ENCODE data around the gene RPL7A. TPM values are rescaled to one million over a fixed set of nuclear protein-coding genes. Genes with fewer than 3 reads are reported as not detected.

The RPL7A gene
- polyA plus RNA-seq, 1 experiment: 3,329 TPM

GRCh38 chr9:133349965-133350616 is 2.1 kb downstream of the RPL7A start:
- ChIA-PET POLR2A (no interaction called here), CTCF (interaction anchor here (0.8 to 1.2 kb wide), 3 partner anchors 24 to 136 kb away, joined by 3 read pairs; no protein-coding TSS in a partner anchor)

GRCh38 chr9:133351526-133351907 is 3.5 kb downstream of the RPL7A start:
- no peak for TF ChIP-seq CTCF (IDR thresholded peaks at IDR 0.05; ENCODE audit: insufficient read depth, low read depth, low read length)
- CTCF ChIA-PET: interaction anchor here (1.0 to 1.3 kb wide), 4 partner anchors 9 to 171 kb away, joined by 3 to 4 read pairs (median 3); no protein-coding TSS in a partner anchor
- Histone ChIP-seq H3K36me3 (ENCODE audit: control insufficient read depth, insufficient read depth, low read length) (peaks cover 26% of the 10 kb centered on the region), H3K27me3 (ENCODE audit: control insufficient read depth, insufficient read depth, low read length) (no peaks in the 10 kb centered on the region), H3K4me3 (ENCODE audit: low read depth, low read length) (no peak overlapping the region)
- POLR2A ChIA-PET: no interaction called here
- DNase-seq (ENCODE audit: low read depth): no peak

More at GRCh38 chr9:133349965-133350616, 2.1 kb downstream of the RPL7A start:
- TF ChIP-seq CTCF (IDR thresholded peaks at IDR 0.05; ENCODE audit: insufficient read depth, low read depth, low read length): no peak
- H3K36me3 ChIP-seq (ENCODE audit: control insufficient read depth, insufficient read depth, low read length): peaks cover 34% of the 10 kb centered on the region
- DNase-seq (ENCODE audit: low read depth): no peak
- H3K27me3 ChIP-seq (ENCODE audit: control insufficient read depth, insufficient read depth, low read length): no peaks in the 10 kb centered on the region
- no peak overlapping the region for H3K4me3 ChIP-seq (ENCODE audit: low read depth, low read length)

GRCh38 chr9:133351908-133352634 is 4.1 kb downstream of the RPL7A start:
- ChIA-PET POLR2A (no interaction called here), CTCF (interaction anchor here (0.5 to 1.3 kb wide), 6 partner anchors 9 to 171 kb away, joined by 3 to 7 read pairs (median 4); no protein-coding TSS in a partner anchor)
- H3K36me3 ChIP-seq (ENCODE audit: control insufficient read depth, insufficient read depth, low read length): peaks cover 26% of the 10 kb centered on the region
- no peaks in the 10 kb centered on the region for H3K27me3 ChIP-seq (ENCODE audit: control insufficient read depth, insufficient read depth, low read length)
- H3K4me3 ChIP-seq (ENCODE audit: low read depth, low read length): no peak overlapping the region
- DNase-seq (ENCODE audit: low read depth): no peak
- peak; percentile 71 for TF ChIP-seq CTCF (IDR thresholded peaks at IDR 0.05; ENCODE audit: insufficient read depth, low read depth, low read length)

- Histone ChIP-seq H3K36me3 (ENCODE audit: control insufficient read depth, insufficient read depth, low read length) (peaks cover 26% of the 10 kb centered on the region), H3K4me3 (ENCODE audit: low read depth, low read length) (no peak overlapping the region), H3K27me3 (ENCODE audit: control insufficient read depth, insufficient read depth, low read length) (no peaks in the 10 kb centered on the region)
- POLR2A ChIA-PET: no interaction called here
- TF ChIP-seq CTCF (IDR thresholded peaks at IDR 0.05; ENCODE audit: insufficient read depth, low read depth, low read length): no peak
- no peak for DNase-seq (ENCODE audit: low read depth)
- CTCF ChIA-PET: interaction anchor here (1.0 to 1.3 kb wide), 2 partner anchors 20 to 172 kb away, joined by 3 to 7 read pairs; no protein-coding TSS in a partner anchor
Observed at GRCh38 chr9:133352635-133353340, 4.8 kb downstream of the RPL7A start.

- ChIA-PET POLR2A (no interaction called here), CTCF (interaction anchor here (1.0 kb wide), 1 partner anchor 12 kb away, joined by 3 read pairs; no protein-coding TSS in a partner anchor)
- Histone ChIP-seq H3K4me3 (ENCODE audit: low read depth, low read length) (no peak overlapping the region), H3K36me3 (ENCODE audit: control insufficient read depth, insufficient read depth, low read length) (peaks cover 26% of the 10 kb centered on the region), H3K27me3 (ENCODE audit: control insufficient read depth, insufficient read depth, low read length) (no peaks in the 10 kb centered on the region)
- DNase-seq (ENCODE audit: low read depth): no peak
- no peak for TF ChIP-seq CTCF (IDR thresholded peaks at IDR 0.05; ENCODE audit: insufficient read depth, low read depth, low read length)
Observed at GRCh38 chr9:133353548-133353947, 5.5 kb downstream of the RPL7A start.

All from BJ (cell line).